Measurements from ENCODE around the gene SGMS1.

GRCh38 chr10:50397312-50398140 is 226.2 kb downstream of the SGMS1 start:
- no peak for TF ChIP-seq CTCF (IDR thresholded peaks at IDR 0.05; ENCODE audit: low read depth, low read length, poor library complexity, severe bottlenecking)
- TF ChIP-seq EZH2phosphoT487 (IDR thresholded peaks at IDR 0.05; ENCODE audit: borderline replicate concordance, low read length), result no peak

All from DOHH2 (cell line).